ENCODE data around the gene EPHA5.

EPHA5 gene

GRCh38 chr4:65623506-65623905 is 46.8 kb downstream of the EPHA5 start:
- no peak for DNase-seq

- no peak for DNase-seq
Observed at GRCh38 chr4:65617416-65617815, 52.9 kb downstream of the EPHA5 start.

GRCh38 chr4:65604515-65604914 is 65.8 kb downstream of the EPHA5 start:
- DNase-seq, result no peak

- no peak for DNase-seq
Observed at GRCh38 chr4:65600656-65601055, 69.6 kb downstream of the EPHA5 start.

- no peak for DNase-seq
Observed at GRCh38 chr4:65599340-65599739, 70.9 kb downstream of the EPHA5 start.

- no peak for DNase-seq
Observed at GRCh38 chr4:65597697-65598096, 72.6 kb downstream of the EPHA5 start.

- DNase-seq, result no peak
Observed at GRCh38 chr4:65592089-65592488, 78.2 kb downstream of the EPHA5 start.

- DNase-seq, result no peak
Observed at GRCh38 chr4:65589921-65590320, 80.4 kb downstream of the EPHA5 start.

GRCh38 chr4:65589331-65589730 is 81.0 kb downstream of the EPHA5 start:
- DNase-seq, result no peak

GRCh38 chr4:65580551-65580950 is 89.7 kb downstream of the EPHA5 start:
- no peak for DNase-seq

- no peak for DNase-seq
Observed at GRCh38 chr4:65566473-65566872, 103.8 kb downstream of the EPHA5 start.

GRCh38 chr4:65561164-65561563 is 109.1 kb downstream of the EPHA5 start:
- DNase-seq, result no peak

GRCh38 chr4:65559270-65559669 is 111.0 kb downstream of the EPHA5 start:
- DNase-seq, result no peak

GRCh38 chr4:65552057-65552456 is 118.2 kb downstream of the EPHA5 start:
- no peak for DNase-seq

- DNase-seq, result no peak
Observed at GRCh38 chr4:65550500-65550899, 119.8 kb downstream of the EPHA5 start.

GRCh38 chr4:65546882-65547416 is 123.3 kb downstream of the EPHA5 start:
- DNase-seq, result no peak

- no peak for DNase-seq
Observed at GRCh38 chr4:65538571-65538970, 131.7 kb downstream of the EPHA5 start.

- DNase-seq, result no peak
Observed at GRCh38 chr4:65535113-65535512, 135.2 kb downstream of the EPHA5 start.

GRCh38 chr4:65521666-65522065 is 148.6 kb downstream of the EPHA5 start:
- DNase-seq, result no peak

- no peak for DNase-seq
Observed at GRCh38 chr4:65515646-65516045, 154.6 kb downstream of the EPHA5 start.

- no peak for DNase-seq
Observed at GRCh38 chr4:65510976-65511375, 159.3 kb downstream of the EPHA5 start.

GRCh38 chr4:65508168-65508567 is 162.1 kb downstream of the EPHA5 start:
- DNase-seq, result no peak

- no peak for DNase-seq
Observed at GRCh38 chr4:65502131-65502701, 168.1 kb downstream of the EPHA5 start.

GRCh38 chr4:65498606-65499005 is 171.7 kb downstream of the EPHA5 start:
- DNase-seq, result no peak

- DNase-seq, result no peak
Observed at GRCh38 chr4:65495439-65495838, 174.8 kb downstream of the EPHA5 start.
